OCI-LY7 (cell line): Measurements from ENCODE around the gene ULK3.

Experiments
- CTCF ChIP-seq: fragments of 200-600 bp; sonication (generic); conservative IDR thresholded peaks from 2 replicates; pipeline ENCODE4 v1.5.1; 2014; ENCODE audit warnings: mild to moderate bottlenecking, antibody characterized with exemption, low read length, moderate library complexity, mixed read lengths
- EZH2phosphoT487 ChIP-seq: fragments of 200-600 bp; sonication (generic); IDR thresholded peaks from 2 replicates; pipeline ENCODE4 v1.6.1; 2018; ENCODE audit warnings: low read depth, borderline replicate concordance, mild to moderate bottlenecking, mixed run types, antibody characterized with exemption, low read length, moderate library complexity, mixed read lengths

GRCh38 chr15:74836846-74837245 lies 6.1 kb downstream of the ULK3 start:
- TF ChIP-seq CTCF (no peak), EZH2phosphoT487 (no peak)
